H1 (cell line): ENCODE measurements around the gene NEK2. TPM values are rescaled to one million over a fixed set of nuclear protein-coding genes. Genes with fewer than 3 reads are reported as not detected.

Experiments
- CTCF ChIA-PET: fragments of 300-600 bp; sonication (Branson Sonifier 250); formaldehyde crosslinking; loops from one replicate; lab custom pipeline; 2021; ENCODE audit not compliant: partially characterized antibody; lab: Charles Lee
- POLR2A ChIA-PET: fragments of 300-600 bp; sonication (Branson Sonifier 250); formaldehyde crosslinking; loops from one replicate; lab custom pipeline; 2021; ENCODE audit warnings: inconsistent platforms; ENCODE audit not compliant: partially characterized antibody; lab: Charles Lee
- DNase-seq, 2 experiments: peaks; one replicate each; pipeline versions ENCODE4 v3.0.0 to v3.0.0-alpha.2; 2010 to 2022; ENCODE audit warnings: low spot score in 2 of 2, low read depth in 1 of 2, mixed read lengths in 1 of 2
- FAIRE-seq: peaks from 2 replicates; lab custom pipeline; 2011; peaks lifted over from hg19 to GRCh38; lab: Jason Lieb, UNC
- H2AFZ ChIP-seq: 2 replicates; pipeline ENCODE4 v1.8.1; 2012; ENCODE audit warnings: low read length, inconsistent platforms
- H2AK5ac ChIP-seq: 2 replicates; pipeline ENCODE4 v1.6.1; 2013; ENCODE audit warnings: low read depth, low read length
- H2BK120ac ChIP-seq: replicated peaks from 2 replicates; pipeline ENCODE3; 2013; ENCODE audit warnings: low read depth, low read length, inconsistent platforms
- H2BK12ac ChIP-seq: 2 replicates; pipeline ENCODE4 v1.6.1; 2013; ENCODE audit warnings: low read depth, low read length
- H2BK15ac ChIP-seq: 2 replicates; pipeline ENCODE4 v1.6.1; 2013; ENCODE audit warnings: low read length
- H2BK20ac ChIP-seq: 2 replicates; pipeline ENCODE4 v1.6.1; 2013; ENCODE audit warnings: low read length
- H2BK5ac ChIP-seq: 2 replicates; pipeline ENCODE4 v1.6.1; 2013; ENCODE audit warnings: low read depth, low read length
- H3K14ac ChIP-seq: 2 replicates; pipeline ENCODE4 v1.6.1; 2013; ENCODE audit warnings: inconsistent platforms; ENCODE audit not compliant: insufficient read length
- H3K18ac ChIP-seq: 2 replicates; pipeline ENCODE4 v1.6.1; 2013; ENCODE audit warnings: low read length; ENCODE audit errors: extremely low read depth
- H3K23ac ChIP-seq: 2 replicates; pipeline ENCODE4 v1.6.1; 2013; ENCODE audit warnings: inconsistent platforms; ENCODE audit not compliant: insufficient read length
- H3K23me2 ChIP-seq: 2 replicates; pipeline ENCODE4 v1.6.1; 2013; ENCODE audit warnings: low read depth, low read length
- H3K27ac ChIP-seq: 2 replicates; pipeline ENCODE4 v1.6.1; 2011; ENCODE audit warnings: low read depth, low read length, inconsistent platforms
- H3K27me3 ChIP-seq, 4 experiments: replicated peaks in 1 of 4; 1 replicate in 1 of 4; 2 replicates in 3 of 4; pipeline versions ENCODE4 v1.6.1 to v1.8.1; 2011 to 2013; ENCODE audit warnings: low read length in 3 of 4, mild to moderate bottlenecking in 3 of 4, inconsistent platforms in 2 of 4, mixed read lengths in 2 of 4, moderate library complexity in 1 of 4; ENCODE audit not compliant: control insufficient read depth in 3 of 4, insufficient read depth in 3 of 4; ENCODE audit errors: extremely low read depth in 1 of 4
- H3K36me3 ChIP-seq, 4 experiments: 2 replicates each; pipeline versions ENCODE4 v1.6.1 to v1.8.1; 2011 to 2013; ENCODE audit warnings: mild to moderate bottlenecking in 4 of 4, low read length in 3 of 4, moderate library complexity in 2 of 4, control low read depth in 1 of 4, inconsistent platforms in 1 of 4; ENCODE audit not compliant: insufficient read depth in 4 of 4, control insufficient read depth in 2 of 4
- H3K4ac ChIP-seq: replicated peaks from 2 replicates; pipeline ENCODE3; 2013; ENCODE audit warnings: low read length, low read depth, mixed read lengths, inconsistent platforms; ENCODE audit not compliant: insufficient read length
- H3K4me1 ChIP-seq, 4 experiments: replicated peaks in 1 of 4; 1 replicate in 1 of 4; 2 replicates in 3 of 4; pipeline versions ENCODE4 v1.6.1 to v1.8.1; 2011 to 2013; ENCODE audit warnings: low read length in 3 of 4, inconsistent platforms in 2 of 4, mixed read lengths in 1 of 4; ENCODE audit not compliant: insufficient read depth in 4 of 4, control insufficient read depth in 3 of 4
- H3K4me2 ChIP-seq, 2 experiments: 2 replicates each; pipeline versions ENCODE4 v1.6.1 to v1.8.1; 2011 to 2013; ENCODE audit warnings: low read depth in 2 of 2, low read length in 2 of 2, control low read depth in 1 of 2, inconsistent platforms in 1 of 2, mild to moderate bottlenecking in 1 of 2; ENCODE audit not compliant: insufficient read depth in 1 of 2
- H3K4me3 ChIP-seq, 4 experiments: fragments of 200-600, 300-600 bp in 1 of 4; sonication (generic), shearing (Covaris generic), sonication (Bioruptor Twin) in 1 of 4; 2 replicates each; pipeline versions ENCODE4 v1.5.1 to v1.8.1; 2011 to 2016; ENCODE audit warnings: low read length in 4 of 4, low read depth in 3 of 4, control low read depth in 2 of 4, inconsistent platforms in 2 of 4, mild to moderate bottlenecking in 2 of 4, mixed read lengths in 1 of 4, moderate library complexity in 1 of 4; ENCODE audit not compliant: insufficient read depth in 2 of 4; ENCODE audit errors: extremely low read depth in 1 of 4
- H3K56ac ChIP-seq: replicated peaks from 2 replicates; pipeline ENCODE3; 2013; ENCODE audit warnings: low read depth, mild to moderate bottlenecking, mixed read lengths, low read length, inconsistent platforms; ENCODE audit not compliant: insufficient read length
- H3K79me1 ChIP-seq: 2 replicates; pipeline ENCODE4 v1.6.1; 2013; ENCODE audit warnings: low read depth, low read length, control low read depth
- H3K79me2 ChIP-seq, 2 experiments: 2 replicates each; pipeline versions ENCODE4 v1.6.1 to v1.8.1; 2012 to 2013; ENCODE audit warnings: low read length in 2 of 2, mild to moderate bottlenecking in 2 of 2, inconsistent platforms in 1 of 2; ENCODE audit not compliant: insufficient read depth in 2 of 2, control insufficient read depth in 1 of 2
- H3K9ac ChIP-seq, 4 experiments: replicated peaks in 1 of 4; 1 replicate in 1 of 4; 2 replicates in 3 of 4; pipeline versions ENCODE4 v1.6.1 to v1.8.1; 2011 to 2013; ENCODE audit warnings: low read depth in 3 of 4, low read length in 3 of 4, control low read depth in 2 of 4, mild to moderate bottlenecking in 2 of 4, moderate library complexity in 2 of 4, inconsistent platforms in 1 of 4; ENCODE audit errors: extremely low read depth in 1 of 4
- H3K9me3 ChIP-seq, 2 experiments: 2 replicates each; pipeline versions ENCODE4 v1.6.1 to v1.8.1; 2012 to 2013; ENCODE audit warnings: mild to moderate bottlenecking in 2 of 2, moderate library complexity in 2 of 2, control low read depth in 1 of 2, inconsistent platforms in 1 of 2, low read depth in 1 of 2, low read length in 1 of 2, mixed read lengths in 1 of 2; ENCODE audit not compliant: insufficient read depth in 2 of 2
- H4K20me1 ChIP-seq, 2 experiments: replicated peaks in 1 of 2; 2 replicates each; pipeline versions ENCODE3 to v1.8.1; 2011 to 2013; ENCODE audit warnings: inconsistent platforms in 2 of 2, low read length in 2 of 2, mild to moderate bottlenecking in 1 of 2; ENCODE audit not compliant: insufficient read depth in 2 of 2, control insufficient read depth in 1 of 2
- H4K5ac ChIP-seq: 2 replicates; pipeline ENCODE4 v1.6.1; 2013; ENCODE audit warnings: low read length, low read depth, mixed read lengths, inconsistent platforms; ENCODE audit not compliant: insufficient read length
- H4K8ac ChIP-seq: 2 replicates; pipeline ENCODE4 v1.8.0; 2013; ENCODE audit warnings: mild to moderate bottlenecking, moderate library complexity, low read length, inconsistent platforms; ENCODE audit not compliant: insufficient read depth; ENCODE audit errors: extremely low read depth
- H4K91ac ChIP-seq: replicated peaks from 2 replicates; pipeline ENCODE3; 2013; ENCODE audit warnings: low read length, mixed read lengths, inconsistent platforms; ENCODE audit not compliant: insufficient read length
- BCL11A ChIP-seq, 2 experiments: IDR thresholded peaks; one replicate each; pipeline ENCODE4 v1.6.1; 2011; ENCODE audit warnings: low read depth in 2 of 2, low read length in 2 of 2, mild to moderate bottlenecking in 2 of 2
- CBX5 ChIP-seq: fragments of 300-800, 300-1000 bp; sonication (generic); IDR thresholded peaks from 2 replicates; pipeline ENCODE4 v1.7.1; 2016; ENCODE audit warnings: antibody characterized with exemption, low read length, low read depth
- CBX8 ChIP-seq: fragments of 300-800, 300-1000 bp; sonication (generic); IDR thresholded peaks from 2 replicates; pipeline ENCODE4 v1.7.1; 2016; ENCODE audit warnings: low read depth, low read length, borderline replicate concordance
- CHD1 ChIP-seq: IDR thresholded peaks from 2 replicates; pipeline ENCODE4 v1.6.1; 2012; ENCODE audit warnings: low read depth, low read length, improper control_type of control experiment
- EGR1 ChIP-seq: IDR thresholded peaks from 2 replicates; pipeline ENCODE4 v1.6.1; 2011; ENCODE audit warnings: low read depth, low read length, borderline replicate concordance
- JUN ChIP-seq: IDR thresholded peaks from 2 replicates; pipeline ENCODE4 v1.6.1; 2011; ENCODE audit warnings: low read depth, mild to moderate bottlenecking, improper control_type of control experiment, low read length
- RXRA ChIP-seq: IDR thresholded peaks from 2 replicates; pipeline ENCODE4 v1.6.1; 2011; ENCODE audit warnings: low read depth, mild to moderate bottlenecking, low read length, moderate library complexity; ENCODE audit not compliant: insufficient read depth
- SIRT6 ChIP-seq: IDR thresholded peaks from one replicate; pipeline ENCODE4 v1.7.1; 2012; ENCODE audit warnings: low read length, inconsistent platforms
- SIX5 ChIP-seq: IDR thresholded peaks from 2 replicates; pipeline ENCODE4 v1.6.1; 2011; ENCODE audit warnings: mild to moderate bottlenecking, low read depth, low read length
- SP2 ChIP-seq: IDR thresholded peaks from 2 replicates; pipeline ENCODE4 v1.6.1; 2012; ENCODE audit warnings: mild to moderate bottlenecking, low read length, inconsistent platforms
- SP4 ChIP-seq: IDR thresholded peaks from 2 replicates; pipeline ENCODE4 v1.6.1; 2012; ENCODE audit warnings: low read length, inconsistent platforms
- SRF ChIP-seq: IDR thresholded peaks from 2 replicates; pipeline ENCODE4 v1.6.1; 2011; ENCODE audit warnings: mild to moderate bottlenecking, low read depth, low read length, moderate library complexity
- WGBS, 2 experiments: shearing (Covaris generic) in 1 of 2; methylation state at CpG; one replicate each; pipeline versions ENCODE4 v1.1.6 to v1.1.7; 2013 to 2015; ENCODE audit warnings: low lambda C conversion rate in 2 of 2, mixed read lengths in 2 of 2, inconsistent platforms in 1 of 2, low coverage in 1 of 2, missing lambda C conversion rate in 1 of 2; ENCODE audit not compliant: insufficient replicate concordance in 2 of 2, insufficient coverage in 1 of 2, insufficient read length in 1 of 2; ENCODE audit errors: extremely low coverage in 1 of 2, missing lambda C conversion rate in 1 of 2; 5-methylcytosine and 5-hydroxymethylcytosine counted together
- polyA plus RNA-seq, 7 experiments: library from polyadenylated mRNA; depleted of rRNA in 3 of 7; stranded (reverse) in 5 of 7; unstranded in 2 of 7; fragments of >200 nt in 5 of 7; fragments of 200-250 nt in 2 of 7; gene quantifications; 1 replicate in 5 of 7; 2 replicates in 1 of 7; 4 replicates in 1 of 7; pipeline versions ENCODE4 v1.2.1 to v1.2.3, GENCODE V29; 2011 to 2013; ENCODE audit warnings: missing spikeins in 2 of 7, mixed read lengths in 2 of 7
- total RNA-seq: library from RNA; stranded (reverse); fragmentation: NEBNext Ultra II Directional; extraction: Animal tissue kit (Norgen Biotek cat#: 25700); gene quantifications from 2 replicates; pipeline ENCODE4 v1.2.1, GENCODE V29; 2021
- TF ChIP-seq, protein P1 (sequence below): IDR thresholded peaks from 2 replicates; pipeline ENCODE4 v1.6.1; 2011; ENCODE audit warnings: low read length, improper control_type of control experiment
- TF ChIP-seq, protein P2 (sequence below): IDR thresholded peaks from 2 replicates; pipeline ENCODE4 v1.6.1; 2012; ENCODE audit warnings: inconsistent platforms

The NEK2 gene
- total and polyA plus RNA-seq, 2 of the 8 experiments (the other 6 are each of a cell fraction or from before 2014, with no cell fraction given), result 8.4 to 22.9 TPM

DNA sequence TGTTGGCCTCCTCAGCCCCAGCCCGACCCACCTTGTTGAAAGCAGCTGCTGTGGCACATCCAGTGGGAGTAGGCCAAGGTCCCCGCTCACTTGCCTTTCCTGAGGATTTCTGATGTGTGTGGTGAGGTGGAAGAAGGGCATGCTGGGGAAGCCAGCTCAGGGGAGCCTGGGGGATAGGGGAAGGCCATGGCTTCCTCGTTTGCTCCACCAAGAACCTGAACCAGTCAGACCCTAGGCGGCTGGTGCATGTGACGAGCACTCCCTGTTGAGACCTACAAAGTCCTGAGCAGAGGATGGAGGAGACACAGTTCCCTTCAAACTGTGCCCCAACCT lies 58.5 kb downstream of the NEK2 start:
- Histone ChIP-seq H4K91ac (no peak overlapping the region), H2BK120ac (no peak overlapping the region), H3K79me2 (no peaks in the 10 kb centered on the region), H3K4me1 (no peaks in the 10 kb centered on the region; a peak in 1 of 7 replicates), H3K79me1 (no peaks in the 10 kb centered on the region), H2BK12ac (no peak overlapping the region), H4K8ac (peak overlapping the region; percentile 71; the same call in 1 of the 2 replicates), H3K27me3 (no peaks in the 10 kb centered on the region), H3K23ac (no peak overlapping the region), H3K14ac (no peak overlapping the region), H3K4ac (no peak overlapping the region), H3K9ac (no peak overlapping the region), H2AFZ (peak overlapping the region; percentile 91), H2BK15ac (no peak overlapping the region), H3K36me3 (no peaks in the 10 kb centered on the region), H3K23me2 (peaks cover 4% of the 10 kb centered on the region; the same call in 1 of the 2 replicates), H3K9me3 (no peaks in the 10 kb centered on the region), H2BK20ac (no peak overlapping the region), H3K27ac (no peak overlapping the region), H4K20me1 (no peaks in the 10 kb centered on the region), H3K4me2 (no peak overlapping the region), H3K18ac (no peak overlapping the region), H3K56ac (no peak overlapping the region), H3K4me3 (no peak overlapping the region), H2AK5ac (no peak overlapping the region), H2BK5ac (no peak overlapping the region), H4K5ac (no peak overlapping the region)
- CTCF ChIA-PET, result interaction anchor here (0.7 to 1.7 kb wide), 3 partner anchors 11 to 37 kb away, joined by 3 to 7 read pairs (median 4); no protein-coding TSS in a partner anchor
- POLR2A ChIA-PET, result interaction anchor here (0.7 kb wide), 1 partner anchor 17 kb away, joined by 4 read pairs; no protein-coding TSS in a partner anchor
- TF ChIP-seq SIX5 (no peak), CBX5 (no peak), BCL11A (IDR thresholded peaks at IDR 0.05; ENCODE audit: low read depth in 2 of 2, low read length in 2 of 2) (no peak), SRF (no peak), EGR1 (no peak), JUN (no peak), SIRT6 (no peak), CBX8 (no peak), SP2 (no peak), SP4 (no peak), CHD1 (no peak), RXRA (no peak)
- TF ChIP-seq, protein P1, sequence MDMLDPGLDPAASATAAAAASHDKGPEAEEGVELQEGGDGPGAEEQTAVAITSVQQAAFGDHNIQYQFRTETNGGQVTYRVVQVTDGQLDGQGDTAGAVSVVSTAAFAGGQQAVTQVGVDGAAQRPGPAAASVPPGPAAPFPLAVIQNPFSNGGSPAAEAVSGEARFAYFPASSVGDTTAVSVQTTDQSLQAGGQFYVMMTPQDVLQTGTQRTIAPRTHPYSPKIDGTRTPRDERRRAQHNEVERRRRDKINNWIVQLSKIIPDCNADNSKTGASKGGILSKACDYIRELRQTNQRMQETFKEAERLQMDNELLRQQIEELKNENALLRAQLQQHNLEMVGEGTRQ, result no peak
- TF ChIP-seq, protein P2, sequence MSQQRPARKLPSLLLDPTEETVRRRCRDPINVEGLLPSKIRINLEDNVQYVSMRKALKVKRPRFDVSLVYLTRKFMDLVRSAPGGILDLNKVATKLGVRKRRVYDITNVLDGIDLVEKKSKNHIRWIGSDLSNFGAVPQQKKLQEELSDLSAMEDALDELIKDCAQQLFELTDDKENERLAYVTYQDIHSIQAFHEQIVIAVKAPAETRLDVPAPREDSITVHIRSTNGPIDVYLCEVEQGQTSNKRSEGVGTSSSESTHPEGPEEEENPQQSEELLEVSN, result no peak
- DNase-seq, result no peak
- no peak for FAIRE-seq
- 86% methylated on average over 5 of the region's 5 CpGs; no CpG with 5 or more reads in 1 of the 2 experiments for WGBS, 2 experiments
